ENCODE data around the gene TCERG1L.

DNA sequence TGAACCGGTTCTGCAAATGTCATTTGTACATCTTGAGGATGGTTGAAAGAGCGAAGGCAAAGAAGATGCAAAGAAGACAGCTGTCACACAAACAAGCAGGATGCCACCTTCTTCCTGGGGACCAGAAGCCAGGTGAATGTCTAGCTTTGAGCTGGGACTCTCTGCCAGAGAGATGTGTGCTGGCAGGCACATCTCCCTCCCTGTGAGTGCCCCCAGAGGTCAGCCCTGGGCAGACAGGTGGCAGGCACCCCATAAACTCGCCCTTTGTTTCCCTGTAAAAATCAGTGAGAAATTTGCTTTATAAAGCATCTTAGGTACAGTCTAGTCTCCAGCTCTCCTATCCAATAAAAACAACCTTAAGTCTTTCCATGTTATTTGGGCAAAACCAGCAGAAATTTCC, 2.6 kb upstream of the TCERG1L start:
- TF ChIP-seq, protein P1, sequence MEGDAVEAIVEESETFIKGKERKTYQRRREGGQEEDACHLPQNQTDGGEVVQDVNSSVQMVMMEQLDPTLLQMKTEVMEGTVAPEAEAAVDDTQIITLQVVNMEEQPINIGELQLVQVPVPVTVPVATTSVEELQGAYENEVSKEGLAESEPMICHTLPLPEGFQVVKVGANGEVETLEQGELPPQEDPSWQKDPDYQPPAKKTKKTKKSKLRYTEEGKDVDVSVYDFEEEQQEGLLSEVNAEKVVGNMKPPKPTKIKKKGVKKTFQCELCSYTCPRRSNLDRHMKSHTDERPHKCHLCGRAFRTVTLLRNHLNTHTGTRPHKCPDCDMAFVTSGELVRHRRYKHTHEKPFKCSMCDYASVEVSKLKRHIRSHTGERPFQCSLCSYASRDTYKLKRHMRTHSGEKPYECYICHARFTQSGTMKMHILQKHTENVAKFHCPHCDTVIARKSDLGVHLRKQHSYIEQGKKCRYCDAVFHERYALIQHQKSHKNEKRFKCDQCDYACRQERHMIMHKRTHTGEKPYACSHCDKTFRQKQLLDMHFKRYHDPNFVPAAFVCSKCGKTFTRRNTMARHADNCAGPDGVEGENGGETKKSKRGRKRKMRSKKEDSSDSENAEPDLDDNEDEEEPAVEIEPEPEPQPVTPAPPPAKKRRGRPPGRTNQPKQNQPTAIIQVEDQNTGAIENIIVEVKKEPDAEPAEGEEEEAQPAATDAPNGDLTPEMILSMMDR (IDR thresholded peaks at IDR 0.05): no peak
- no peak for TF ChIP-seq POLR2A (IDR thresholded peaks at IDR 0.05)
